Measurements from ENCODE around the gene TRANK1.
"Not testable (repeated sequence)": the region's sequence is repeated elsewhere in the genome, so short reads cannot be mapped to it uniquely, and the experiment has no call there.

Gene TRANK1

DNA sequence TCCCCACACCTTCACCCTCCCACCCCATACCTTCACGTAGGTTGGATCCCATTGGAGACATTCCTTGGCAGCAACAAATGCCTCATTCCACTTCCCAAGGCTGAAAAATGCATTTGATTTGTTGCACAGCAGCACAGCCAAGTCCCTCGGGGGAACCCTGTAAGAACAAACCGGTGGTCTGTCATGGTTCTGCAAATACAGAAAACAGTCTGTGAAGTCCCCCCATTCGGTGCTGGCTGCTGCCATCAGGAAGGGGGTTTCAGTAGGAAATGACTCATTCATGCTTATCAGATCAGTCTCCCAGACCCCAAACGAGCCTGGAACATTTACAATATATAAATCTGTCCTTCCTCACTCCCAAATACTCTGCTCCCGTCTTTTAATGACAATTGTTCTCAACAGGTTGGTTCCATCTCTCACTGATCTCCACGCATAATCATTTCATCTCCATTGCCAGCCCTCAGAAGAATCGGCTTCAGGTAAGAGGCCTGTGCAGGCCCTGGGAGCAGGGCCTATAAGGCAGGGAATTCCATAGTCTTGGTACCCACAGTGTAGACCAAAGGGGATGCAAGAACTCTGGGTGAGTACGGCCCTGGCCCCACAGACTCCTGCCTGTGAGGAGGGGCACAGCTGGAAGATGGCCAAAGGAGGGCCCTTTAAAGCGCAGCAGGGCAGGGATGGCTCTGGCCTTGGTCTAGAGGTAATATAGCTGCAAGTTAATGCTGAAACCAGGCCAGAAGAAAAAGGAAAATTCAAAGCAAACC, 41.6 kb downstream of the TRANK1 start:
- in situ Hi-C loops (cut with HindIII; ENCODE audit: low pct_ligation_motif_present, low pct_unique_long_range_greater_than_20kb, low sequenced_read_pairs) = no loop called here

DNA sequence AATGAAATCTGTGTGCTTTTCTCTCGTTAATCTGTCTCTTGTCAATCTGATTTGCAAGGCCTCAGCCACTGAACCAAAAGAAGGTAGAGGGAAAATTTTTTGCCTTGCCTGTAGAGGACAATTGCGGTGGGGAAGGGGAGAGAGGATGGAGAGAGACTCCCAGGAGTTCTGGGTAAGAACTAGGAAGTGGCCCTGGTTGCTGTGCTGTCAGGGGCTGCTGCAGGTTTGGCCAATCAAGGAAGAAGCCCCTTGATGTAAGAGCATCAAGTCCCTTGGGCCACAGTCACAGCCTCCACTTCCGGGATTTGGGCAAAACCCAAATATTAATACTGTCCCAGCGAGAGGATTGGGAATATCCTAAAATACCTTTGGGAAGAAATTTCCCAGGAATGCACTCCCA, 43.3 kb downstream of the TRANK1 start:
- no peak for DNase-seq

More for the DNA sequence above, 41.6 kb downstream of the TRANK1 start:
- DNase-seq = no peak

DNA sequence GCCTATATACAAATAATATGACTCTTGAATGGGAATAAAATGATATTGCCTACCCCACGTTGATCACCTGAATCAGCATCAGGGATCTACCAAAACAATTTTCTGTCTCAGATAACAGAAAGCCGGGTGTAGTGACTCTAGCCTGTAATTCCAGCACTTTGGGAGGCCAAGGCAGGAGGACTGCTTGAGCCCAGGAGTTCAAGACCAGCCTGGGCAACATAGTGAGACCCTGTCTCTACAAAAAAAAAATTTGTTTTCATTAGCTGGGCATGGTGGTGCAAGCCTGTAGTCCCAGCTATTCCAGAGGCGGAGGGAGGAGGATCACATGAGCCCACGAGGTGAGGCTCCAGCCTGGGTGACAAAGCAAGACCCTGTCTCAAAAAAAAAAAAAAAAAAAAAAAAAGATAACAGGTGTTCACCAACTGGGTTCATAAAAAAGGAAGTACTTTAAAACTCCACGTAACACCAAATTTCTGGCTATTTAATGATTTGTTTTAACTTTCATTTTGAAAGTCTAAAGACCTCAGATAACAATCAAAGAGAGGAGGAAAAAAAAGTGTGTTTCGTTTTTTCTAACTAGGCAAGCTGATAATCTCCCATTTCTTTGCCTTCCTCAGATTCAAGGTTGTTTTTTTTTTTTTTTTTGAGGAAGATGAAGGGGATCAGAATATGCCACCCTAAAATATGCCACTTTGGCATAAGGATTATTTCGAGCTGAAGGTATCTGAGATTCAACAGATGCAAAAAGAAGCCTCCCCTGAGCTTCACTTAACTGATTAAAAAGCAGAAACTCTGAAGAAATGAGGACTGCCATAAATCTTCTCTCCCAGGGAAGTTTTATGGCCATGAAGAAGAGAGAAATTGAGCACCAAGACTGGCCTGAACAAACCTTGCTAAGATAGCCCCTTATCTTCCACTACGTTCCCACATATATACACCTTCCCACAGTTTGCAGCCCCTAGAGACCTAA, 44.1 kb downstream of the TRANK1 start:
- DNase-seq = no peak
- in situ Hi-C loops (cut with HindIII; ENCODE audit: low pct_ligation_motif_present, low pct_unique_long_range_greater_than_20kb, low sequenced_read_pairs) = no loop called here

More for the DNA sequence above, 43.3 kb downstream of the TRANK1 start:
- in situ Hi-C loops (cut with HindIII; ENCODE audit: low pct_ligation_motif_present, low pct_unique_long_range_greater_than_20kb, low sequenced_read_pairs) = no loop called here

DNA sequence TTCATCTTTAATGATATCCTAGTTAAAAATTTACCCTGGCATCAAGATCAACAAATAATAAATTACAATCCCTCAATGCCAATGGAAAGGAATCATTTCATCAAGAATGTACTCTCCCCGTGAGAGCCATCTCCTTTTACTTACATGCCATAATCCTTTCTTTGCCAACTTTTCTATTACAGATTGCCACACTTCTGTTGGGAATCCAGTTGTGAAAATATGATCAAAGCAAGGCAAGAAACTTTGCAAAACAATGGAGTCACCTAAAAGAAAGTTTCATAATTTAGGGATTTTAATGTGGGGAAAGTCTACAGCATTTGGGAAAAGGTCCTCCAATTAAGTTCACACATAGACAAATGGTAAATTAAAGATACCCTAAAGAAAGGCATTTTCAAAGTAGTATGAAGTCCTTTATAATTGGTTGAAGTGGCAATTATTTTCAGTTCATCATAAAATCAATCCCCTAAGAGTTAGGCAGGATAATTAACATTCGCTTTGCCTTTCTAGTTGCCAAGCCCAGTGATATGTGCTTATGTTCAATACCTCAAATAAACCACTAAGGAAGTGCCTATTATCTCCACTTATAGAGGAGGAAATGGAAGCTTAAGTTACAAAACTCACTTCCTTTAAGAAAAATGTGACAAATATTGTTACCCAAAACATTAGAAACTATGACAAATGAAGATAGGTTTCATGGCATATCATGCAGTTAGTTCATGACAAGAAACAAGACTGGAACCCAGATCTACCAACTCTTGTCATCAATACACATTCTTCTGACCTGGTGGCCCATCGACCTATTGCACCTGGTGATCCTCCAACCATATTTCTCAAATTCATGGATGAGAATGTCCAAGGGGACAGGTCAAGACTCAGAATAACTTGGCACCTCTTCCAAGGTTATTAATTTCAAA, 49.1 kb downstream of the TRANK1 start:
- no peak for DNase-seq
- in situ Hi-C loops (cut with HindIII; ENCODE audit: low pct_ligation_motif_present, low pct_unique_long_range_greater_than_20kb, low sequenced_read_pairs) = no loop called here

DNA sequence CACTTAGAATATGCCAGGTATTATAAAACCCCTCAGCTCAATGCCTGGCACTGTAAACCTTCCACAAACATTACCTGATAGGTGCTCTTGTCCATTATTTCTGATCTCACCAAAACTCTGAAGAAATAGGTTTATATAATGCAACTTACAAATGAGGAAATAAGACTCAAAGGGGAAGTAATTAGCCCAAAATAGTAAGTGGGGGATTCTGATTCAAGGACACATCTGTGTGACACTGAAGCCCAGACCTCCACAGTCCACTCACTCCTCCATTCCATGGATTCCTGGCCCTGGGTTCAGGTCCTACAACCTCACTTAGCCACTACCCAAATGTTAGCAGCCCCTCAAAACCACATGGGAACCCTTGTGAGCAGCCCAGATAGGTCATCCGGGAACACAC, 49.9 kb downstream of the TRANK1 start:
- in situ Hi-C loops (cut with HindIII; ENCODE audit: low pct_ligation_motif_present, low pct_unique_long_range_greater_than_20kb, low sequenced_read_pairs) = no loop called here
- no peak for DNase-seq

DNA sequence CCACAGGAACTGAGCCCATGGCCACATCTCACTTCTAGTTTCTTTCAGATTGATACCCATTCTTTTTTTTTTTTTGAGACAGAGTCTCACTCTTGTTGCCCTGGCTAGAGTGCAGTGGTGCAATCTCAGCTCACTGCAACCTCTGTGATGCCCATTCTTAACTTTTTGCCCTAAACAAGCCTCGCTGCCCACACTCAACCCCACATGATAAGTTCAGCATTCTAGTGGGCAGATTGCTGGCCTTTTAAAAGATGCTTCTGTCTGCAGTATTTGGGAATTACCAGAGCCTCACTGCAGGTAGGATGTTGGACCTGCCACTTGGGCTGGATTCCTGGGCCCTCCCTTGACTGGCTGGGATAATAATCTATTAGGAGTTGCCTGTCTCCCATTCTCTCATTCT, 51.0 kb downstream of the TRANK1 start:
- no peak for DNase-seq
- in situ Hi-C loops (cut with HindIII; ENCODE audit: low pct_ligation_motif_present, low pct_unique_long_range_greater_than_20kb, low sequenced_read_pairs) = no loop called here

DNA sequence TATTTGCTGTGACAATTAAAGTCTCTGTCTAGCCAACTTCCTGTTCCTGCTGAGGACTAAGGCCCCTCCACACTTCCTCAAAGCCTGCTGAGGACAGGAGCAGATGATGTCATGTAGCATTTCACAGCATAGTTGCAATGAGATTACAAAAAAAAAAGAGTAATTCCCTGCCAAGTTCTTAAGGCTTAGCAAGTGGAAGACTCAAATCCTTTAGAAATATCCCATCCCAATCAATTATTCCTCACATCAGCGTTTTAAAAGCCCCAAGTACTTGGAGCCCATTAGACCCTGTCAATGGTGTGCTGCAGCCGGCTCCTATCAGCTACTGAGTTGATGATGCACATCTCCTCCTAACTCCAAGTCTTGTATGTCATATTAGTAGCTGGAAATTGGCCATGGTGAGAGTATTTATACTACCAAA, 51.7 kb downstream of the TRANK1 start:
- in situ Hi-C loops (cut with HindIII; ENCODE audit: low pct_ligation_motif_present, low pct_unique_long_range_greater_than_20kb, low sequenced_read_pairs) = no loop called here
- no peak for DNase-seq

DNA sequence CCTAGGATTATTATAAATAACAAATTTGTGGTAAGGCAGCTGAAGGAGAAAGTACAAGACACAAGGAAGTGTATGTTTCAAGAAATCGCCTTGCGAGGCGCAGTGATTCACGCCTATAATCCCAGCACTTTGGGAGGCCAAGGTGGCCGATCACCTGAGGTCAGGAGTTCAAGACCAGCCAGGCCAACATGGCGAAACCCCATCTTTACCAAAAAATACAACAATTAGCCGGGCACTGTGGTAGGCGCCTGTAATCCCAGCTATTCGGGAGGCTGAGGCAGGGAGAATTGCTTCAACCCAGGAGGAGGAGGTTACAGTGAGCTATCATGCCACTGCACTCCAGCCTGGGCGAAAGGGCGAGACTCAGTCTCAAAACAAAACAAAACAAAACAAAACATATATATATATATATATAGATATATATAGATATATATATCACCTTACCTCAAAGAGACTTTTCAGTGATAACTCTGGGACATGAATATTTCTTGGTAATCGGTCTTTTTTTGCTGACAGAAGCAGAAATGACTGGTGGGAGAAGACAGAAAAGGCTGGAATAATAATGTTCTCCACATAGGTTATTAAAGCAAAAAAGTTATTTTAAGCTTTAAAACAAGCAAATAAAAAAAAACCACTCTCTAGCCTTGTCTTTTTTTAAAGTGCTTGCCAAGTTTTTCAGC, 52.3 kb downstream of the TRANK1 start:
- in situ Hi-C loops (cut with HindIII; ENCODE audit: low pct_ligation_motif_present, low pct_unique_long_range_greater_than_20kb, low sequenced_read_pairs) = no loop called here

DNA sequence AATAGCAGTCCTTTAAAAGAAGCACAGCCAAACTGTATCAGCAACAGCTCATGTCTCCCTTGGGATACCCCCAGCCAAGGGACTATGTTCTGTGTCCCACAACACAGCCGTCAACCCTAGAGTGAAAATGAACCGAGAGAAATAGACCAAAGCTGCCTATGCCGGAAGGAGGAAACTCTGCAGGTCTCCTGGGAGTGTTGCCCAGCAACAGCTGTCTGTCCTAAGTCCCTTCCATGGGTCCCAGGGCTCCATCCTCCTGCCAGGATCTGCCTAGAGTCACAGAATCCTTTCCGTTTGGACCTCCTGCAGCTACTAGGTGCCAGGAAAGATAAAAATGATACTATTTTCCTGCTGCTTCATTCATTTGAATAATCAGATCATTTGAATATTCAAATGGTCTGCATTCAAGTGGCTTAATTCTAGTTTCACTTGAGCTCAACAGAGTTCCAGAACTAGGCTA, 53.1 kb downstream of the TRANK1 start:
- DNase-seq = no peak
- in situ Hi-C loops (cut with HindIII; ENCODE audit: low pct_ligation_motif_present, low pct_unique_long_range_greater_than_20kb, low sequenced_read_pairs) = no loop called here

More for the DNA sequence above, 52.3 kb downstream of the TRANK1 start:
- no peak for DNase-seq

DNA sequence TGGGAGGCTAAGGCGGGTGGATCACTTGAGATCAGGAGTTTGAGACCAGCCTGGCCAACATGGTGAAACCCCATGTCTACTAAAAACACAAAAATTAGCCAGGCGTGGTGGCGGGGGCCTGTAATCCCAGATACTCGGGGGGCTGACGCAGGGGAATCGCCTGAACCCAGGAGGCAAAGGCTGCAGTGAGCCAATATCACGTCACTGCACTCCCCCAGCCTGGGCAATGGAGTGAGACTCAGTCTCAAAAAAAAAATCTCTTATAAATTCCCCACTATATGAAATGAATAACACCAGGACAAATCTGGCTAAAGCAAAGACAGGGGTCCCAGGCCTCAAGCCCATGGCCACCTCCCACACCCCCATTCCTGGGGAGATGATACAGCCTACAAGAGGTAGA, 53.8 kb downstream of the TRANK1 start:
- DNase-seq = not testable (repeated sequence)

DNA sequence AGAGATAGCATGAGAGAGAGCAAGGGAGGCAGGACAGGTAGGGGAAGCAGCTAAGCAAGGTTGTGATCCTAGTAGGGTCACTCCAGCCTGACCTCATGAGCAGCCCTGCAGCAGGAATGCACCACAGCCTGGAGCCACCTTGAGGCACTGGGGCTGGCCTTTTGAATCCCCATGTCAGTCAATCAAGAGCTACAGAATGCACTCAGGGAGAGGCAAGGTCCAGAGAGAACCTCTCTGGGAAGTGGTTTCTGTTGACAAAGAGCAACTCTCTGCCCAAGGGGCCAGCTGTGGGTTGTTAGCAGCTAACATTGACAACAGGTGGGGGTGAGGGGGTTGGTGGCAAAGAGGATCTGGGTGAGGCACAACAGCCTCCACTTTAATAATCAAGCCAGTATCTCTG, 54.6 kb downstream of the TRANK1 start:
- DNase-seq = no peak
- in situ Hi-C loops (cut with HindIII; ENCODE audit: low pct_ligation_motif_present, low pct_unique_long_range_greater_than_20kb, low sequenced_read_pairs) = no loop called here

More for the DNA sequence above, 53.8 kb downstream of the TRANK1 start:
- in situ Hi-C loops (cut with HindIII; ENCODE audit: low pct_ligation_motif_present, low pct_unique_long_range_greater_than_20kb, low sequenced_read_pairs) = not testable (repeated sequence)

DNA sequence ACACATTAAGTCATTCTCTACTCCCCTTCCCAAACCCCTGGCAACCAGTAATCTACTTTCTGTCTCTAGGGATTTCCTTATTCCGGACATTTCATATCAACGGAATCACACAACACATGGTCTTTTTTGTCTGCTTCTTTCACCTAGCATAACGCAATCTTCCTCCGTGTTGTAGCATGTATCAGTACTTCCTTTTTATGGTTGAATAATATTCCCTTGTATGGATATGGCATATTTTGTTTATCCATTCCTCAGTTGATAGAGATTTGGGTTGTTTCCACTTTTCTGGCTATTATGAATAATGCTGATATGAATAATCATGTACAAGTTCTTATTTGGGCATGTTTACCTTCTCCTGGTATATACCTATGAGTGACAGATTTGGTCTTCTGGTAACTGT, 63.1 kb downstream of the TRANK1 start:
- DNase-seq = no peak
- in situ Hi-C loops (cut with HindIII; ENCODE audit: low pct_ligation_motif_present, low pct_unique_long_range_greater_than_20kb, low sequenced_read_pairs) = no loop called here

DNA sequence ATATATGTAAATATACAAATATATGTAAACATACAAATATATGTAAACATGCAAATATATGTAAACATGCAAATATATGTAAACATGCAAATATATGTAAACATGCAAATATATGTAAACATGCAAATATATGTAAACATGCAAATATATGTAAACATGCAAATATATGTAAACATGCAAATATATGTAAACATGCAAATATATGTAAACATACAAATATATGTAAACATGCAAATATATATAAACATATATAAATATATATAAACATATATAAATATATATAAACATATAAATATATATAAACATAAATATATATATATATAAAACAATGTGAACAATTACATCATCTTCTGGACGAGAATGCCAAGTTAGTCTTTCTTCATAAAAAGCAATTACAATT, 65.0 kb downstream of the TRANK1 start:
- DNase-seq; in situ Hi-C loops (cut with HindIII; ENCODE audit: low pct_ligation_motif_present, low pct_unique_long_range_greater_than_20kb, low sequenced_read_pairs): not testable (repeated sequence)

DNA sequence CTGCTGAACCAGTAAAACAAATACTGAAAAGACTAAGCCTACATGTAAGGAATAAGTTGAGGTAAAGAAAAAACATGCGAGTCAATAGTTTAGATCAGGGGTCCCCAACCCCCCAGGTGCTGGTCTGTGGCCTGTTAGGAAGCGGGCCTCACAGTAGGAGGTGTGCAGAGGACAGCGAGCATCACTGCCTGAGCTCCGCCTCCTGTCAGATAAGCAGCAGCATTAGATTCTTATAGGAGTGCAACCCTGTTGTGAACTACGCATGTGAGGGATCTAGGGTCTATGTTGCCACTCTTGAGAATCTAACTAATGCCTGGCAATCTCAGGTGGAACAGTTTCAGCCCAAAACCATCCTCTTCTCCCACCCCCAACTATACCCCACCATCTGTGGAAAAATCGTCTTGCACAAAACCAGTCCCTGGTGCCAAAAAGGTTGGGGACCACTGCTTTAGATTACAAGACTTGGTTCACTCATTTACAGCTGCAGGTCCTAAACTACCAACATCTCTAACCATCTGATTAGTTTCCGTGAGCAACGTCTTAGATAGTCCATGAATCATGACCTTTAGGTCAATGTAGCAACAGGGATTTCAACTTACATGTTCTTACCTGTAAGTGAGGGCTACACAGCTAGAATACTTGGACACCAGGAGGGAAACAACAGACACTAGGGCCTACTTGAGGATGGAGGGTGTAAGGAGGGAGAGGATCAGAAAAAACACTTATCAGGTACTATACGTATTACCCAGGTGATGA, 66.7 kb downstream of the TRANK1 start:
- DNase-seq = no peak
- in situ Hi-C loops (cut with HindIII; ENCODE audit: low pct_ligation_motif_present, low pct_unique_long_range_greater_than_20kb, low sequenced_read_pairs) = no loop called here

DNA sequence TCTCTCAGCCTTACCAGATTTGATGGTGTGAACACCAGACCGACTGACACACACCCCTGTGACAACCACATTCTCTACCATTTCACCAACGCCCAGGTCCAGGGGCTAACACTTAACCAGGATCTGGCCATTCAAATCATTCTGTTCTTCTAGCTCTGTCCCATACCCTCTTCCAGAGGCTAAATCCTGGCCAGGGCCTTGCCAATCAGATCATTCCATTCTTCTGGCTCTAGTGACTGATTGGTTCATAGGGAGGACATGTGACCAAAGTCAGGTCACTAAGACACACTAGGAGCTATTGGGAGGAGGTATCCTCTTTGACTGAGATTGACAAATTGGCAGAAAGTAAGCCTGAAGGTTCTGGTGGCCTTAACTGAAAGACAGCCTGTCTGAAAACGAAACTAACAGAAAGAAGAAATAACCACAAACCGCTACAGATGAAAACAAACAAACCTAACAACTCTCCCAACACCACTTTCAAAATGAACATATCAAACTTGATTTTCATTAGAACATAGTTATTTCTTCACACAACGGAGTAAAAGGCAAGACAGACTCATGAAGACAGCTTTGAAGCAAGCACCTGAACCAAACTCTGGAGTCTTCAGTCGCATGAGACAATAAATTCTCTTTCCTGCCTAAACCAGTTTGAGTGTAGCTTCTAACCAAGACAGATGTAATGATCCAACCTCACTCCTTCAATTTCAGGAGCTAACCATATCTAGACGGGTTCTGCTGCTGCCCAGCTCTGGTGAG, 68.5 kb downstream of the TRANK1 start:
- in situ Hi-C loops (cut with HindIII; ENCODE audit: low pct_ligation_motif_present, low pct_unique_long_range_greater_than_20kb, low sequenced_read_pairs) = no loop called here
- no peak for DNase-seq

DNA sequence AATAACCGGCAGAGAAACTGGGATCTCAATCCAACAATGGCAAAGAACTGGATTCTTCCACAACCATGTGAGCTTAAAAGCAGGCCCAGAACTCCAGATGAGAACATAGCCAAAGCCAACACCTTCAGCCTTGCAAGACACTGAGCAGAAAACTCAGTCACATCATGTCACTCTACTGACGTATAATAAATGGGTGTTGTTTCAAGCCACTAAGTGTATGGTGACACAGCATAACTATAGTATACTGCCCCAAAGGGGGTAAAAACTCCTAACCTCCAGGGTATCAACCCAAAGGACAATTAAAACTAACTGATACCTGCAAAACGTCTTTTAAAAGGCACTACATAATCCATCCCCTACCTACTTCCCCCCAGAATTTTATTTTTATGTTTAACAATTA, 69.5 kb downstream of the TRANK1 start:
- DNase-seq = no peak
- in situ Hi-C loops (cut with HindIII; ENCODE audit: low pct_ligation_motif_present, low pct_unique_long_range_greater_than_20kb, low sequenced_read_pairs) = no loop called here

DNA sequence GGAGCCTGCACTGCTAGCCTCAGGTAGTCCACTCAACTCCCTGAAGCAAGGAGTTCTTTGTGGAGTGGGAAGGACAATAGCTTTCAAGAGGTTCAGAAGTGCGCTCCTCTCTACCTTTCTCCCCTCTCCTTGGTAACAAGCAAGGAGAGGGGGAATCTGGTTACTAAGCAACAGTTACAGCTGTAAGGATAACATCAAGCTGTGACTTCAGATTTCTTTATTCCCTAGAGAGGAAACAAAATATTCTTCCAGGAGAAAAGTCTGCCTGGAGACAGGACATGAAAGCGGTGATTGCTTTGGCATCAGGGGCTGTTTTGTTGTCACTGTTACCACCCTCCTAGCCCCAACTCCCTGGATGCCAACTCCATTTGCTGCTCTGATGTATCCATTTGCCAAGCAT, 70.4 kb downstream of the TRANK1 start:
- no peak for DNase-seq
- in situ Hi-C loops (cut with HindIII; ENCODE audit: low pct_ligation_motif_present, low pct_unique_long_range_greater_than_20kb, low sequenced_read_pairs) = no loop called here
